ENCODE results near the gene ACSF3. TPM values are rescaled to one million over a fixed set of nuclear protein-coding genes. Genes with fewer than 3 reads are reported as not detected.
A peak's percentile ranks its signal among the peaks of the same experiment; 100 is the strongest.

Gene ACSF3
- total and polyA plus RNA-seq, 2 of the 4 experiments (the other 2 are of a cell fraction) = 9.5 to 14.2 TPM

GRCh38 chr16:89193576-89194293, 100.1 kb downstream of the ACSF3 start:
- no peaks in the 10 kb centered on the region for H3K36me3 ChIP-seq (ENCODE audit: control insufficient read depth, insufficient read depth, low read length)
- H2BK5ac ChIP-seq (ENCODE audit: low read depth, low read length, poor library complexity, severe bottlenecking) = no peak overlapping the region
- H3K4me1 ChIP-seq (ENCODE audit: control insufficient read depth, insufficient read depth, low read length) = peaks cover 6% of the 10 kb centered on the region
- intact Hi-C loops (cut with micrococcal nuclease) = no loop called here
- H3K4ac ChIP-seq (ENCODE audit: low read depth, low read length) = no peak overlapping the region
- H2AFZ ChIP-seq (replicated peaks; ENCODE audit: low read length, poor library complexity) = peak overlapping the region; percentile 87
- peak overlapping the region; percentile 55 for H2AK9ac ChIP-seq (replicated peaks; ENCODE audit: low read depth, low read length, poor library complexity)
- peak overlapping the region; percentile 39; the same call in 1 of the 2 replicates for H3K4me3 ChIP-seq (ENCODE audit: insufficient read depth, low read depth, low read length)
- no TSS peak for BruUV-seq (replicated peaks)
- no peak overlapping the region for H2BK120ac ChIP-seq (ENCODE audit: low read depth, low read length)
- no peak overlapping the region for H3K9ac ChIP-seq (ENCODE audit: low read depth, low read length)
- ATAC-seq (ENCODE audit: low read depth) (no peak), DNase-seq (no peak)
- H4K8ac ChIP-seq (ENCODE audit: low read depth in 2 of 2, low read length in 2 of 2) = peak overlapping the region in 1 of 2 experiments; percentile 69; a peak in 1 of 4 replicates
- H3K9me3 ChIP-seq (ENCODE audit: control insufficient read depth, insufficient read depth, low read length) = no peaks in the 10 kb centered on the region
- no peak overlapping the region for H4K5ac ChIP-seq (ENCODE audit: low read depth, low read length)
- no peak overlapping the region for H3K56ac ChIP-seq (ENCODE audit: extremely low read depth, insufficient read depth, low read length)
- peak overlapping the region; percentile 50; the same call in 1 of the 2 replicates for H2AK5ac ChIP-seq (ENCODE audit: low read depth, low read length)
- no peak overlapping the region for H2BK15ac ChIP-seq (ENCODE audit: low read depth, low read length)
- WGBS, 2 experiments (ENCODE audit: extremely low coverage in 2 of 2, insufficient read length in 1 of 2) = 62% methylated on average over 19 of the region's 38 CpGs; no CpG with 5 or more reads in 1 of the 2 experiments
- dilution Hi-C loops (cut with HindIII; ENCODE audit: low sequenced_read_pairs, unreplicated experiment) = no loop called here
- ChIA-PET POLR2A (ENCODE audit: unreplicated experiment) (no interaction called here), CTCF (no interaction called here)
- peaks cover under 1% of the 10 kb centered on the region; the same call in 1 of the 2 replicates for H3K27me3 ChIP-seq (ENCODE audit: control insufficient read depth, insufficient read depth, low read length)
- H4K91ac ChIP-seq (ENCODE audit: insufficient read depth, low read depth, low read length) = no peak overlapping the region
- TF ChIP-seq FOS (IDR thresholded peaks at IDR 0.05; ENCODE audit: low read depth, low read length) = no peak
- TF ChIP-seq, protein P1, sequence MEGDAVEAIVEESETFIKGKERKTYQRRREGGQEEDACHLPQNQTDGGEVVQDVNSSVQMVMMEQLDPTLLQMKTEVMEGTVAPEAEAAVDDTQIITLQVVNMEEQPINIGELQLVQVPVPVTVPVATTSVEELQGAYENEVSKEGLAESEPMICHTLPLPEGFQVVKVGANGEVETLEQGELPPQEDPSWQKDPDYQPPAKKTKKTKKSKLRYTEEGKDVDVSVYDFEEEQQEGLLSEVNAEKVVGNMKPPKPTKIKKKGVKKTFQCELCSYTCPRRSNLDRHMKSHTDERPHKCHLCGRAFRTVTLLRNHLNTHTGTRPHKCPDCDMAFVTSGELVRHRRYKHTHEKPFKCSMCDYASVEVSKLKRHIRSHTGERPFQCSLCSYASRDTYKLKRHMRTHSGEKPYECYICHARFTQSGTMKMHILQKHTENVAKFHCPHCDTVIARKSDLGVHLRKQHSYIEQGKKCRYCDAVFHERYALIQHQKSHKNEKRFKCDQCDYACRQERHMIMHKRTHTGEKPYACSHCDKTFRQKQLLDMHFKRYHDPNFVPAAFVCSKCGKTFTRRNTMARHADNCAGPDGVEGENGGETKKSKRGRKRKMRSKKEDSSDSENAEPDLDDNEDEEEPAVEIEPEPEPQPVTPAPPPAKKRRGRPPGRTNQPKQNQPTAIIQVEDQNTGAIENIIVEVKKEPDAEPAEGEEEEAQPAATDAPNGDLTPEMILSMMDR (conservative IDR thresholded peaks at IDR 0.05; ENCODE audit: low read depth, low read length) = no peak
- TF ChIP-seq ELK1 (IDR thresholded peaks at IDR 0.05; ENCODE audit: borderline replicate concordance, low read depth, low read length) = no peak
- no peak for TF ChIP-seq CHD1 (IDR thresholded peaks at IDR 0.05; ENCODE audit: low read depth, low read length)
- TF ChIP-seq RFX5 (IDR thresholded peaks at IDR 0.05; ENCODE audit: low read depth, low read length) = no peak
- no peak for TF ChIP-seq NFE2L2 (IDR thresholded peaks at IDR 0.05; ENCODE audit: low read depth, low read length)
- no peak for TF ChIP-seq RCOR1 (IDR thresholded peaks at IDR 0.05; ENCODE audit: insufficient replicate concordance, low read length)
- TF ChIP-seq MXI1 (IDR thresholded peaks at IDR 0.05; ENCODE audit: borderline replicate concordance, low read depth, low read length) = no peak
- no peak for TF ChIP-seq MAFK (IDR thresholded peaks at IDR 0.05; ENCODE audit: low read depth, low read length)
- H3K23ac ChIP-seq (ENCODE audit: low read depth, low read length) = no peak overlapping the region
- H3K79me1 ChIP-seq (ENCODE audit: low read depth in 1 of 2, low read length in 2 of 2) = no peaks in the 10 kb centered on the region
- no peak overlapping the region for H3K14ac ChIP-seq (replicated peaks; ENCODE audit: low read depth, low read length)
- no peak overlapping the region for H3K18ac ChIP-seq (ENCODE audit: low read depth, low read length)
- no peak overlapping the region for H2BK20ac ChIP-seq (ENCODE audit: low read depth, low read length)
- in situ Hi-C loops (cut with MboI; ENCODE audit: low sequenced_read_pairs) = no loop called here
- peak overlapping the region; percentile 18; the same call in 1 of the 2 replicates for H3K27ac ChIP-seq (ENCODE audit: insufficient read depth, low read length)
- H3K4me2 ChIP-seq (ENCODE audit: low read depth, low read length) = peak overlapping the region; percentile 70
- peaks cover 3% of the 10 kb centered on the region; the same call in 1 of the 2 replicates for H3K9me1 ChIP-seq (ENCODE audit: insufficient read depth, low read length)
- no peaks in the 10 kb centered on the region; the same call in 1 of the 2 replicates for H4K20me1 ChIP-seq (ENCODE audit: insufficient read depth, low read length)
